PC-9 (cell line): ENCODE results near the gene CNTN5.

Source experiments
- CTCF ChIP-seq: fragments of 200-600 bp; sonication (generic); conservative IDR thresholded peaks from 2 replicates; pipeline ENCODE4 v1.6.1; 2017; ENCODE audit warnings: mixed run types, antibody characterized with exemption, mild to moderate bottlenecking, moderate library complexity
- EZH2 ChIP-seq: fragments of 200-600 bp; sonication (generic); IDR thresholded peaks from 2 replicates; pipeline ENCODE4 v1.8.0; 2017; ENCODE audit warnings: antibody characterized with exemption, low read depth

- no peak for TF ChIP-seq CTCF
- TF ChIP-seq EZH2 = no peak
Measured at GRCh38 chr11:100269516-100269915, 1248.8 kb downstream of the CNTN5 start.
